Calu3 (cell line): Measurements from ENCODE around the gene KRT16. TPM values are rescaled to one million over a fixed set of nuclear protein-coding genes. Genes with fewer than 3 reads are reported as not detected.

Source experiments
- BruUV-seq: library from RNA; stranded (reverse); fragments of 400-500 nt; replicated peaks from 2 replicates; lab custom pipeline; 2021; lab: Mats Ljungman, UMichigan
- CTCF ChIA-PET: fragments of 300-600 bp; sonication (Branson Sonifier 250); formaldehyde crosslinking; loops from one replicate; lab custom pipeline; 2022; ENCODE audit warnings: antibody characterized with exemption; lab: Charles Lee
- DNase-seq: peaks from one replicate; pipeline ENCODE4 v3.0.0; 2022
- H3K27ac Mint-ChIP-seq: one replicate; pipeline ENCODE4 v1.8.0; 2022; ENCODE audit warnings: mixed read lengths; ENCODE audit not compliant: unreplicated experiment
- H3K27me3 Mint-ChIP-seq: one replicate; pipeline ENCODE4 v1.8.0; 2022; ENCODE audit warnings: mixed read lengths; ENCODE audit not compliant: unreplicated experiment
- H3K36me3 Mint-ChIP-seq: one replicate; pipeline ENCODE4 v1.8.0; 2022; ENCODE audit warnings: mild to moderate bottlenecking, moderate library complexity, mixed read lengths; ENCODE audit not compliant: insufficient read depth, unreplicated experiment
- H3K4me1 Mint-ChIP-seq: one replicate; pipeline ENCODE4 v1.8.0; 2022; ENCODE audit warnings: mild to moderate bottlenecking, low read depth, mixed read lengths; ENCODE audit not compliant: unreplicated experiment
- H3K4me3 Mint-ChIP-seq: one replicate; pipeline ENCODE4 v1.8.0; 2022; ENCODE audit warnings: mild to moderate bottlenecking, low read depth, moderate library complexity, mixed read lengths; ENCODE audit not compliant: unreplicated experiment
- H3K9me3 Mint-ChIP-seq: one replicate; pipeline ENCODE4 v1.8.0; 2022; ENCODE audit warnings: low read depth, mixed read lengths; ENCODE audit not compliant: unreplicated experiment
- CTCF ChIP-seq: fragments of 200-600 bp; IDR thresholded peaks from one replicate; pipeline ENCODE4 v1.8.0; 2022; ENCODE audit warnings: antibody characterized with exemption; ENCODE audit not compliant: unreplicated experiment
- intact Hi-C: fragments of 100-400 bp; cut with micrococcal nuclease; formaldehyde crosslinking; loops from one replicate; pipeline ENCODE4 v1.10.0; 2022; ENCODE audit not compliant: unreplicated experiment
- total RNA-seq: library from RNA; stranded (reverse); gene quantifications from 2 replicates; pipeline ENCODE4 v1.2.3, GENCODE V29; 2022

KRT16 gene
- total RNA-seq, 1 experiment from 2014 or later = 3.8 TPM

DNA sequence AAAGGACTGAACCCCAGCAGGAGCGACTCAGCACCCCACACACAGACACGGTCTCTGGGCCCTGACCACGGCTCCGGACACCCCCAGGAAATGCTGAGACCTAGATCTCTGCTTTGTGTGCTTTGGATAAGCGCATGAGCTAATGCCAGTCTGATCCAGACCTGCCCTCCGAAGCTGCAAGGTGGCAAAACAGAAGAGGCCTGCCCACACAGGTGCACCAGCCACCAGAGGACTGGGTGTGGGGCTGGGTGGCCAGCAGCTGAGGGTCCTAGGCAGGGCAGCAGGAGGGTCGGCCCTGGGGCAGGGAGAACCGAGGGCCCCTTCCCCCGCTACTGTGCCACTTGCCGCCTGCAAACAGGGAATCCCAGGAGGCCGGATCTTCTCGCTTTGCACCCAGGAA, 45.4 kb upstream of the KRT16 start:
- BruUV-seq = no TSS peak
- TF ChIP-seq CTCF = no peak
- Mint-ChIP-seq H3K27me3 (no peaks in the 10 kb centered on the region), H3K4me1 (peaks cover 37% of the 10 kb centered on the region), H3K27ac (no peak overlapping the region), H3K36me3 (peaks cover 17% of the 10 kb centered on the region), H3K9me3 (no peaks in the 10 kb centered on the region), H3K4me3 (no peak overlapping the region)
- intact Hi-C loops = no loop called here
- CTCF ChIA-PET = interaction anchor here (0.9 to 3.0 kb wide), 2 partner anchors 78 to 109 kb away, joined by 5 to 8 read pairs; no protein-coding TSS in a partner anchor
- DNase-seq = no peak

- peaks cover 40% of the 10 kb centered on the region for H3K4me1 Mint-ChIP-seq
- H3K9me3 Mint-ChIP-seq = no peaks in the 10 kb centered on the region
- H3K4me3 Mint-ChIP-seq = no peak overlapping the region
- peaks cover 11% of the 10 kb centered on the region for H3K36me3 Mint-ChIP-seq
- no peaks in the 10 kb centered on the region for H3K27me3 Mint-ChIP-seq
- CTCF ChIA-PET = interaction anchor here (0.9 to 3.0 kb wide), 2 partner anchors 78 to 109 kb away, joined by 5 to 8 read pairs; no protein-coding TSS in a partner anchor
- BruUV-seq = no TSS peak
- intact Hi-C loops = no loop called here
- H3K27ac Mint-ChIP-seq = no peak overlapping the region
- DNase-seq = no peak
- TF ChIP-seq CTCF = no peak
Observed at GRCh38 chr17:41657176-41657754, 44.7 kb upstream of the KRT16 start.

DNA sequence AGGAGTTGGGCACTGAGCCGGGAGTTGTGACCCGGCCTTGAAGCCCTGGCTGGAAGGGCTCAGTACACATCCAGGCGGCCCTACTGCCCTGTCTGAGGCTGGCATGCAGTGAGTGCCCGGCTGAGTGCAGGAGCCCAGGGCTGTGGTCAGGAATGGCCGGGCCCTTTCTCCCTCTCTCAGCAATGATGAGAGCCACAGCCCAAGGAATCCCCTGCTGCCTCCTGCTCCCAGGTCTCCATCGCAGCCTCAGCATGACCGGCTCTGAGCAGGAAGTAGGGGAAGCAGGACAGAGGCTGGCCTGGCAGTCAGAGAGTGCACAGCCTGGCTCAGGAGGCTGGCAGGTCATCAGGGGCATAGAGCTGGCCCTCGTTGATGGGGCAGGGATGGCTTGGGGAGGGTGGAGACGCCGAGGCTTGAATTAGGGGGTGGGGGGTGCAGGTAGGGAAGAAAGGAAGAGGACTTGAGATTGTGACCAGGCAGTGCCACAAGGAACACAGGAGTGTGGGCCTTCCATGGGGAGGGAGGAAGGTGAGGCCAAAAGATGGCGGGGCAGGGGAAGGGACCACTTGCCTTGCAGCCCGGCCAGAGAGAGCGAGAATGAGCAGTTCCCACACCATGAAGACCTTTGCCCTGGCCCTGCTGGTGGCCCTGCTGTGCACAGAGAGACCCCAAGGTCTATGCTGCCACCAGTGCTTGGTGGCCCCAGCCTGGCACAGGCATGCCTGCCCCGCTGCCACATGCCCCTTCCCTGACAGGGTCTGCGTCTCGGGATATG, 43.9 kb upstream of the KRT16 start:
- no TSS peak for BruUV-seq
- Mint-ChIP-seq H3K9me3 (no peaks in the 10 kb centered on the region), H3K4me1 (peaks cover 48% of the 10 kb centered on the region), H3K4me3 (no peak overlapping the region), H3K27ac (peak overlapping the region; percentile 82), H3K36me3 (peaks cover 11% of the 10 kb centered on the region), H3K27me3 (no peaks in the 10 kb centered on the region)
- no peak for TF ChIP-seq CTCF
- DNase-seq = no peak
- intact Hi-C loops = no loop called here
- CTCF ChIA-PET = interaction anchor here (0.6 to 1.8 kb wide), 3 partner anchors 10 to 107 kb away, joined by 5 to 12 read pairs (median 9); no protein-coding TSS in a partner anchor

DNA sequence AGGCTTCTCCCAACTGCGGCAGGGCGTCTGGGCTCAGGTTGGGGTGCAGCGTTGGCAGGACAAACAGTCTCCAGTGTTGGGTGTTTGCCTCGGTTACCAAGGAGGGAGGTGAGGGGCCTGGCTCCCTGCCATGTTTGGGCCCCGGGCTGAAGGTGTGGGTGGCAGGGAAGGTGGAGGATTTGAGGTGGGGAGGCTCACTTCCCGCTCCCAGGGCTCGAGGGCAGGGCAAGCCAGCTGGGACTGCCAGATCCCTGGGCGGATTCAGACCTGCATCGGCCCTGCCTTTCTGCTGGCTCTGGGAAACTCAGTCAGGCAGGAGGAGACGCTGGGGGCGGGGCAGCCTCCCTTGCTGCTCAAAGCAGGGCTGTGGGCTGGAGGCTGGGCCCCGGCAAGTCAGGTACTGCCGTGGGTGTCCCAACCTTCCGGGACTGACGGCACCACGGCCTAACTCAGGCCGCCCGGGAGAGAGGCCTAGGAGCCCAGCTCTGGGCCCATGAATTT, 43.1 kb upstream of the KRT16 start:
- Mint-ChIP-seq H3K4me3 (no peak overlapping the region), H3K9me3 (no peaks in the 10 kb centered on the region), H3K36me3 (peaks cover 11% of the 10 kb centered on the region), H3K27me3 (no peaks in the 10 kb centered on the region), H3K4me1 (peaks cover 47% of the 10 kb centered on the region), H3K27ac (peak overlapping the region; percentile 82)
- TF ChIP-seq CTCF = no peak
- intact Hi-C loops = no loop called here
- CTCF ChIA-PET = interaction anchor here (0.6 to 1.8 kb wide), 5 partner anchors 10 to 107 kb away, joined by 3 to 12 read pairs (median 5); no protein-coding TSS in a partner anchor
- BruUV-seq = TSS peak; percentile 62
- DNase-seq = peak; percentile 89
